SU-DHL-6 (cell line): ENCODE results near the gene INPP4B.

Source experiments
- H2AFZ ChIP-seq: fragments of 200-600 bp; sonication (generic); 2 replicates; pipeline ENCODE4 v1.6.1; 2014; ENCODE audit warnings: low read depth, mild to moderate bottlenecking, moderate library complexity, mixed read lengths, antibody characterized with exemption, low read length; ENCODE audit not compliant: severe bottlenecking
- H3F3A ChIP-seq: fragments of 200-600 bp; shearing (Covaris generic); 2 replicates; pipeline ENCODE4 v1.6.0; 2016; ENCODE audit warnings: antibody characterized with exemption, mild to moderate bottlenecking; ENCODE audit not compliant: insufficient read depth
- H3K27ac ChIP-seq: fragments of 200-600 bp; sonication (generic); 2 replicates; pipeline ENCODE4 v1.5.1; 2016; ENCODE audit warnings: low read depth, mild to moderate bottlenecking, low read length, moderate library complexity, mixed read lengths
- H3K27me3 ChIP-seq: fragments of 200-600 bp; sonication (generic), shearing (Covaris generic); 2 replicates; pipeline ENCODE4 v1.6.0; 2014; ENCODE audit warnings: mild to moderate bottlenecking, low read length
- H3K36me3 ChIP-seq: fragments of 200-600 bp; sonication (generic); 2 replicates; pipeline ENCODE4 v1.6.1; 2014; ENCODE audit warnings: mild to moderate bottlenecking, low read length, mixed read lengths
- H3K4me2 ChIP-seq: fragments of 300-600, 200-600 bp; shearing (Covaris generic), sonication (generic); 2 replicates; pipeline ENCODE4 v1.6.0; 2014; ENCODE audit warnings: low read length, low read depth, mild to moderate bottlenecking; ENCODE audit not compliant: poor library complexity, severe bottlenecking
- H3K4me3 ChIP-seq: fragments of 200-600 bp; sonication (generic); 2 replicates; pipeline ENCODE4 v1.5.1; 2014; ENCODE audit warnings: antibody characterized with exemption, low read length, mild to moderate bottlenecking, mixed read lengths; ENCODE audit not compliant: insufficient read depth, poor library complexity, severe bottlenecking
- H3K79me2 ChIP-seq: fragments of 200-600 bp; sonication (generic); 2 replicates; pipeline ENCODE4 v1.6.1; 2014; ENCODE audit warnings: mild to moderate bottlenecking, low read length, moderate library complexity; ENCODE audit not compliant: insufficient read depth
- H3K9ac ChIP-seq: fragments of 200-600 bp; sonication (generic); 2 replicates; pipeline ENCODE4 v1.7.0; 2014; ENCODE audit warnings: mild to moderate bottlenecking, low read length
- H3K9me2 ChIP-seq: fragments of 200-600 bp; sonication (generic); replicated peaks from 2 replicates; pipeline ENCODE4 v1.6.1; 2014; ENCODE audit warnings: low read length; ENCODE audit not compliant: insufficient read depth
- H3K9me3 ChIP-seq: fragments of 200-600 bp; sonication (generic); 2 replicates; pipeline ENCODE4 v1.6.1; 2014; ENCODE audit warnings: low read length, mixed read lengths; ENCODE audit not compliant: insufficient read depth
- H4K20me1 ChIP-seq: fragments of 200-600 bp; sonication (generic); 2 replicates; pipeline ENCODE4 v1.6.1; 2014; ENCODE audit warnings: low read depth, mild to moderate bottlenecking, antibody characterized with exemption, low read length, moderate library complexity, mixed read lengths
- EZH2phosphoT487 ChIP-seq: fragments of 200-600 bp; sonication (generic), shearing (Covaris generic); conservative IDR thresholded peaks from 2 replicates; pipeline ENCODE4 v1.6.1; 2018; ENCODE audit warnings: mild to moderate bottlenecking, antibody characterized with exemption, low read length, moderate library complexity, mixed read lengths
- TF ChIP-seq, protein P1 (sequence below): fragments of 200-600 bp; sonication (generic); IDR thresholded peaks from one replicate; pipeline ENCODE4 v1.5.1; 2017; ENCODE audit warnings: antibody characterized with exemption, mild to moderate bottlenecking, low read length, moderate library complexity; ENCODE audit not compliant: insufficient read depth, poor library complexity, severe bottlenecking

Gene INPP4B

DNA sequence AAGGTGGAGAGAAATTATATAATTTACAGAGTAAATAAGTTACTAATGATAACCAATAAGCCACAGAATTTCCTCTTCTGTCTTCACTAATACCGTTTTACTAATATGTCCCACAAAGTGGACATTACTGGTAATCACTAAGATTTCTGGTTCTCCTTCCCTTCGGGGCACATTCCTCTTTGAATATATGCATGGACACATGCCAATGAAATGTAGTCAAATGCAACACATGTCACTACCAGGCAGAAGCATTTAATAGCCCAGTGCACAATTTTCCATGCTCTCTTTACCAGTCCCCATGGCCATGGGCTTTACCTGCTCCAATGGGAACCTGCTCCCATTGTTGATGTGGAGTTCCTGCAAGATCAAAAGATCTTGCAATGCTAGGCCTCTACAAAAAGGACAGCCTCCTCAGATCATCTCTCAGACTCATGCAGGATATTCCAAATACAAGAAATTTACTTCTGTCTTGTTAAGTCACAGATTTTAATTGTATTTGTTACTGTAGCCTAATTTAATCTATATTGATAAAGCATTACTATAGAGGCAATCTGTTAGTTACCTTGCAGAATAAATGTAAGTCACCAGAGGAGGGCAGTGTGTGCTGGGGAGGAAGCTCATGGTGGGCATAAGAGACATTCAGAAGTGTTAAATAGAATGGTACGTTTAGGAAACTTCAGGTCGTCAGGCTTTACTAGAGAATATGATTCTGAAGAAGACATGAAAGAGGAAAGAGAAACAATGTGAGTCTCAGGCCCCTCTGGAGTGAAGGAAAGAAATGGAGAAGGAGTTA lies 37.1 kb upstream of the INPP4B start:
- H2AFZ ChIP-seq: no peak overlapping the region
- H3K9ac ChIP-seq: no peak overlapping the region
- no peaks in the 10 kb centered on the region for H3F3A ChIP-seq

DNA sequence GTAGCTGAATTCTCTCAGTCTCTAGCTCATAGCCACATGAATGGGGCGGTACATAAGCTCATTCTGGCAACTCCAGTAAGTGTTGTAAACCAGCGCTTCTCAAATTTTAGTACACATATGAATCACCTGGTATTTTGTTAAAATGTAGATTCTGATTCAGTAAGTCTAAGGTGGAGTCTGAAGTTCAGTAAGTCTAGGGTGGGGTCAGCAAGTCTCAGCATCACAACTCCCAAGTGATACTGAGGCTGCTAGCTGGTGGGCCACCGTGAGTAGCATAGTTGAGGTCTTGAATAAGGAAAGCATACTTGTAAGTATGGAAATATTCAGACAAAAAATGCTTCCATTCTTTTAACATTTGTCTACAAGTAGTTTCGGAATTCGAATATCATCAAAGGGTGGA lies 36.1 kb upstream of the INPP4B start:
- Histone ChIP-seq H3K9me2 (no peaks in the 10 kb centered on the region), H3K9ac (no peak overlapping the region), H3K4me2 (no peak overlapping the region), H3F3A (no peaks in the 10 kb centered on the region), H3K36me3 (no peaks in the 10 kb centered on the region), H4K20me1 (no peaks in the 10 kb centered on the region), H2AFZ (no peak overlapping the region), H3K79me2 (no peaks in the 10 kb centered on the region), H3K4me3 (no peak overlapping the region), H3K9me3 (no peaks in the 10 kb centered on the region), H3K27ac (no peak overlapping the region), H3K27me3 (no peaks in the 10 kb centered on the region)
- TF ChIP-seq EZH2phosphoT487: no peak
- TF ChIP-seq, protein P1, sequence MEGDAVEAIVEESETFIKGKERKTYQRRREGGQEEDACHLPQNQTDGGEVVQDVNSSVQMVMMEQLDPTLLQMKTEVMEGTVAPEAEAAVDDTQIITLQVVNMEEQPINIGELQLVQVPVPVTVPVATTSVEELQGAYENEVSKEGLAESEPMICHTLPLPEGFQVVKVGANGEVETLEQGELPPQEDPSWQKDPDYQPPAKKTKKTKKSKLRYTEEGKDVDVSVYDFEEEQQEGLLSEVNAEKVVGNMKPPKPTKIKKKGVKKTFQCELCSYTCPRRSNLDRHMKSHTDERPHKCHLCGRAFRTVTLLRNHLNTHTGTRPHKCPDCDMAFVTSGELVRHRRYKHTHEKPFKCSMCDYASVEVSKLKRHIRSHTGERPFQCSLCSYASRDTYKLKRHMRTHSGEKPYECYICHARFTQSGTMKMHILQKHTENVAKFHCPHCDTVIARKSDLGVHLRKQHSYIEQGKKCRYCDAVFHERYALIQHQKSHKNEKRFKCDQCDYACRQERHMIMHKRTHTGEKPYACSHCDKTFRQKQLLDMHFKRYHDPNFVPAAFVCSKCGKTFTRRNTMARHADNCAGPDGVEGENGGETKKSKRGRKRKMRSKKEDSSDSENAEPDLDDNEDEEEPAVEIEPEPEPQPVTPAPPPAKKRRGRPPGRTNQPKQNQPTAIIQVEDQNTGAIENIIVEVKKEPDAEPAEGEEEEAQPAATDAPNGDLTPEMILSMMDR: no peak

More for the DNA sequence above, 37.1 kb upstream of the INPP4B start:
- Histone ChIP-seq H3K9me2 (no peaks in the 10 kb centered on the region), H3K36me3 (no peaks in the 10 kb centered on the region), H3K27ac (no peak overlapping the region), H3K27me3 (no peaks in the 10 kb centered on the region), H3K9me3 (no peaks in the 10 kb centered on the region), H3K79me2 (no peaks in the 10 kb centered on the region), H4K20me1 (no peaks in the 10 kb centered on the region), H3K4me3 (no peak overlapping the region), H3K4me2 (no peak overlapping the region)
- TF ChIP-seq, protein P1: no peak
- TF ChIP-seq EZH2phosphoT487: no peak

DNA sequence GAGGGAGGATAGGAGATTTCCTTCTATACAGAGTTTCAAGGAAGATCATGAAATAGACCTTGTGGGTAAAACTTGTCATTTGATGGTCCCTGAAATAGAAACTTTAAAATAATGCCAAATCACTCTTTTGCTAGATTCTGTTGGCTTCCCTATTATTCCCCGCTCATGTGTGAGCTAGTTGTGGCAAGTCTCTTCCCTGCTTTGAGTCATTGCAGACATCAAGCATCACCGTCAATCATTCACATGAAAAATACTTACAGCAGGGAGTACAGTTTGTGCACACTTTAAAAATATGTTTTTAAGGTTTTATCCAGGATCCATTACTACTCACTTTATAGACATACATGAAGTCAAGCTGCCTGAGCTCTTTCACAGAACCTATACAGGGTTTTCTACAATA lies 35.2 kb upstream of the INPP4B start:
- no peaks in the 10 kb centered on the region for H3K9me3 ChIP-seq
- H3K27ac ChIP-seq: no peak overlapping the region
- no peak for TF ChIP-seq EZH2phosphoT487
- TF ChIP-seq, protein P1: no peak
- H4K20me1 ChIP-seq: no peaks in the 10 kb centered on the region
- H3F3A ChIP-seq: no peaks in the 10 kb centered on the region
- no peaks in the 10 kb centered on the region for H3K79me2 ChIP-seq
- no peaks in the 10 kb centered on the region for H3K36me3 ChIP-seq
- H3K4me2 ChIP-seq: no peak overlapping the region
- H3K27me3 ChIP-seq: no peaks in the 10 kb centered on the region
- no peaks in the 10 kb centered on the region for H3K9me2 ChIP-seq
- H3K4me3 ChIP-seq: no peak overlapping the region
- H3K9ac ChIP-seq: no peak overlapping the region
- H2AFZ ChIP-seq: no peak overlapping the region
